GM12891 (cell line): Measurements from ENCODE around the gene CFAP45.

Experiments used
- POLR2A ChIP-seq: IDR thresholded peaks from 2 replicates; pipeline ENCODE4 v1.6.1; 2011; ENCODE audit warnings: low read depth, low read length, control low read depth
- POLR2AphosphoS5 ChIP-seq: IDR thresholded peaks from 2 replicates; pipeline ENCODE4 v1.6.1; 2011; ENCODE audit warnings: low read depth, low read length, control low read depth
- POU2F2 ChIP-seq: IDR thresholded peaks from 2 replicates; pipeline ENCODE4 v1.6.1; 2011; ENCODE audit warnings: low read depth, mild to moderate bottlenecking, control low read depth, low read length, moderate library complexity

- TF ChIP-seq POLR2A (no peak), POLR2AphosphoS5 (no peak), POU2F2 (no peak)
These were observed 19.4 kb upstream of the CFAP45 start for GRCh38 chr1:159919236-159919865.
